Skeletal muscle tissue (tissue), 4 donors: ENCODE data around the gene TRNP1. TPM values are rescaled to one million over a fixed set of nuclear protein-coding genes. Genes with fewer than 3 reads are reported as not detected.

Experiments
- H3K27ac ChIP-seq: one replicate; pipeline ENCODE4 v1.7.0; 2013; ENCODE audit warnings: mild to moderate bottlenecking, low read depth, low read length, inconsistent platforms
- H3K27me3 ChIP-seq, 3 donors: one replicate each; pipeline ENCODE4 v1.7.0; 2013; ENCODE audit warnings: low read length in 3 of 3; ENCODE audit not compliant: control insufficient read depth in 3 of 3, insufficient read depth in 3 of 3
- H3K36me3 ChIP-seq, 3 donors: one replicate each; pipeline ENCODE4 v1.7.0; 2013; ENCODE audit warnings: low read length in 3 of 3; ENCODE audit not compliant: control insufficient read depth in 3 of 3, insufficient read depth in 3 of 3
- H3K4me1 ChIP-seq, 3 donors: one replicate each; pipeline ENCODE4 v1.7.0; 2013; ENCODE audit warnings: low read length in 3 of 3, mild to moderate bottlenecking in 3 of 3; ENCODE audit not compliant: control insufficient read depth in 3 of 3, insufficient read depth in 3 of 3
- H3K4me3 ChIP-seq, 3 donors: one replicate each; pipeline ENCODE4 v1.7.0; 2013; ENCODE audit warnings: low read length in 3 of 3
- H3K9ac ChIP-seq, 3 donors: one replicate each; pipeline ENCODE4 v1.7.0; 2013; ENCODE audit warnings: low read length in 3 of 3, mild to moderate bottlenecking in 3 of 3, moderate library complexity in 2 of 3, low read depth in 1 of 3
- H3K9me3 ChIP-seq, 3 donors: one replicate each; pipeline ENCODE4 v1.7.0; 2013; ENCODE audit warnings: low read length in 3 of 3; ENCODE audit not compliant: control insufficient read depth in 3 of 3
- total RNA-seq: library from RNA; depleted of rRNA; stranded (reverse); fragments of >200 nt; gene quantifications from one replicate; pipeline ENCODE4 v1.2.3, GENCODE V29; 2014
- donor health status: Osteomylitis.

TRNP1 gene
- total RNA-seq, 1 donor from 2014 or later, result under 0.01 TPM

DNA sequence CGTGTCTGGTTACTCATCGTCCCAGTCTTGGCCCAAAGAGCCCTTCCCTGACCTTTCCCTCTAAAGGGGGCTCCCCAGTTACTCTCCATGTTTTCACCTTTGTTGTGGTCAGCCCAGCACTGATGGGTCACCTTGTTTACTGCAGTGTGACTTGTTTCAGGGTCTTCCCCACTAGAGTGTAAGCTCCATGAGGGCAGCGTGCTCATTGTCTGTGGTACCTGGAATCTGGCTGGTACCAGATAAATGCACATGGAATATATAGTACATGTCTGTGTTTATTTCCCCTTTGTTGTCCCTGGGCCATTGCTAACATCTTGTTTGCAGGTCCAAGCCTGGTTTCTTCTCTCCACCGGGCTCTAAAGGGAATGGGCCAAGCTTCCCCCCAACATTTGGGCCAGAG is 41.9 kb downstream of the TRNP1 start:
- H3K4me1 ChIP-seq, result peaks cover 9% of the 10 kb centered on the region in 3 donors
- H3K27me3 ChIP-seq, result no peaks in the 10 kb centered on the region
- H3K9ac ChIP-seq, result no peak overlapping the region
- no peaks in the 10 kb centered on the region for H3K9me3 ChIP-seq
- no peak overlapping the region for H3K27ac ChIP-seq
- no peak overlapping the region for H3K4me3 ChIP-seq
- no peaks in the 10 kb centered on the region for H3K36me3 ChIP-seq

- no peaks in the 10 kb centered on the region for H3K27me3 ChIP-seq
- no peaks in the 10 kb centered on the region for H3K9me3 ChIP-seq
- H3K4me3 ChIP-seq, result no peak overlapping the region
- H3K36me3 ChIP-seq, result no peaks in the 10 kb centered on the region
- peaks cover 3 to 4% (median 4%) of the 10 kb centered on the region in 3 donors for H3K4me1 ChIP-seq
- H3K27ac ChIP-seq, result no peak overlapping the region
- H3K9ac ChIP-seq, result no peak overlapping the region
Observed at GRCh38 chr1:27036718-27037117, 43.2 kb downstream of the TRNP1 start.

DNA sequence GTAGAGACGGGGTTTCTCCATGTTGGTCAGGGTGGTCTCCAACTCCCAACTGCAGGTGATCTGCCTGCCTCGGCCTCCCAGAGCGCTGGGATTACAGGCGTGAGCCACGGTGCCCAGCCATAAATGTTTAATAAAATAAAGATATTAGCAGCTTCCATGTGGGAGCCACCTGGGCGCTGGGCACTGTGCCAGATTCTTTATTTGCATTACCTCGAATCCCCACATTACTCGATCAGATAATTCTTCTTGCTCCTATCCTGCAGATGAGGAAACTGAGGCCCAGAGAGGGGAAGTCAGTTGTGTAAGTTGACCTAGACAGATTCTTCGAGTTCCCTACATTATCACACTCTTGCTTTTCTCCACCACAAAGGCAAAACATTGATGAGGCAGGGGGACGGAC is 44.0 kb downstream of the TRNP1 start:
- Histone ChIP-seq H3K27ac (no peak overlapping the region), H3K9me3 (no peaks in the 10 kb centered on the region), H3K4me1 (no peaks in the 10 kb centered on the region), H3K4me3 (no peak overlapping the region), H3K27me3 (no peaks in the 10 kb centered on the region), H3K9ac (no peak overlapping the region), H3K36me3 (no peaks in the 10 kb centered on the region)

- H3K4me1 ChIP-seq, result no peaks in the 10 kb centered on the region
- H3K27ac ChIP-seq, result no peak overlapping the region
- no peak overlapping the region for H3K4me3 ChIP-seq
- no peaks in the 10 kb centered on the region for H3K36me3 ChIP-seq
- H3K9ac ChIP-seq, result no peak overlapping the region
- no peaks in the 10 kb centered on the region for H3K27me3 ChIP-seq
- no peaks in the 10 kb centered on the region for H3K9me3 ChIP-seq
Observed at GRCh38 chr1:27038020-27038419, 44.5 kb downstream of the TRNP1 start.

DNA sequence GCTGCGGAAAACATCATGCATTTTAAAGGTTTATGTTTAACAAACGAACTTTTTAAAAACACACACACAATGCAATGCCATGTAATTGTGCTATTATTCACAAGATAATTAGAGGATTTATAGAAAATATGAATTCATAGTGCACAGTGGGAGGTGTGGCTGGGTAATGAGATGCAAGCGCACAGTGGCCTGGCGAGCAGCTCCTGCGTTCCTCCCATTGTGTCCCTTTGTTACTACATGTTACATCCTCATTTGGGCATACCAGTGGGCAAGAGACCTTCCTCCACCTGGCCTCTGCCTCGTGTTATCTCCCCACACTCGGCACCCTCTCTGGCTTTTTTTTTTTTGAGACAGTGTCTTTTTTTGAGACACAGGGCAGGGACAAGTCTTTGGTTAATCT is 49.2 kb downstream of the TRNP1 start:
- no peaks in the 10 kb centered on the region for H3K9me3 ChIP-seq
- no peak overlapping the region for H3K9ac ChIP-seq
- peaks cover 12 to 15% (median 14%) of the 10 kb centered on the region in 3 donors for H3K4me1 ChIP-seq
- no peak overlapping the region for H3K4me3 ChIP-seq
- no peaks in the 10 kb centered on the region for H3K36me3 ChIP-seq
- no peak overlapping the region for H3K27ac ChIP-seq
- H3K27me3 ChIP-seq, result peaks cover 0 to 5% (median 0%) of the 10 kb centered on the region in 3 donors

GRCh38 chr1:27044613-27045151 is 51.2 kb downstream of the TRNP1 start:
- Histone ChIP-seq H3K36me3 (no peaks in the 10 kb centered on the region), H3K4me3 (peak overlapping the region in 2 of 3 donors; percentile 13 to 15), H3K9me3 (no peaks in the 10 kb centered on the region), H3K27ac (no peak overlapping the region), H3K4me1 (peaks cover 12 to 15% (median 14%) of the 10 kb centered on the region in 3 donors), H3K9ac (peak overlapping the region in 2 of 3 donors; percentile 9 to 14), H3K27me3 (peaks cover 0 to 5% (median 0%) of the 10 kb centered on the region in 3 donors)

DNA sequence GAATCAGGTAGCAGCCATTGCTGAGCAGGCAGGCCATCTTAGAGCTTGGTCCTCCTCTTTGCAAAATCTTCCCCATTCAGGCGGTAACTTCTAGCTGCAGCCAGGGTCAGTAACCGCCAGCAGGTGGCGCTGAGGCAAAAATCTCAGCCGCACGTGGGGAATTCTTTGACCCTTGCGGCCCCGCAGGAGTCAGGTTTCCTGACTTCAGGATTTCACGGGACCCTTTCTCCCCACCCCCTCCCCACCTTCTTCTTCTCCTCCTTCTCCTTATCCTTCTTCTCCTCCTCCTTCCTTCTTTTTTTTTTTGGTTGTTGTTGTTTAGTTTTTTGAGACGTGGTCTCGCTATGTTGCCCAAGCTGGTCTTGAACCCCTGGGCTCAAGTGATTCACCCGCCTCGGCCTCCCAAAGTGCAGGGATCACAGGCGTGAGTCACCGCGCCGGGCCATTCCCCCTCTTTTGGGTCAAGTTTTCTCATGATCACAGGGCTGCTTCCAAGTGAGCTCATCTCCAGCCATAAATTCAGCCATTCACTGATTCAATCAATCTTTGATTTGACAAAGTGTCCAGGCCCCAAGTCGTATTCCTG is 52.6 kb downstream of the TRNP1 start:
- Histone ChIP-seq H3K4me1 (peaks cover 12 to 15% (median 14%) of the 10 kb centered on the region in 3 donors), H3K27ac (no peak overlapping the region), H3K4me3 (no peak overlapping the region), H3K36me3 (no peaks in the 10 kb centered on the region), H3K9ac (no peak overlapping the region), H3K9me3 (no peaks in the 10 kb centered on the region), H3K27me3 (peaks cover 0 to 5% (median 0%) of the 10 kb centered on the region in 3 donors)

DNA sequence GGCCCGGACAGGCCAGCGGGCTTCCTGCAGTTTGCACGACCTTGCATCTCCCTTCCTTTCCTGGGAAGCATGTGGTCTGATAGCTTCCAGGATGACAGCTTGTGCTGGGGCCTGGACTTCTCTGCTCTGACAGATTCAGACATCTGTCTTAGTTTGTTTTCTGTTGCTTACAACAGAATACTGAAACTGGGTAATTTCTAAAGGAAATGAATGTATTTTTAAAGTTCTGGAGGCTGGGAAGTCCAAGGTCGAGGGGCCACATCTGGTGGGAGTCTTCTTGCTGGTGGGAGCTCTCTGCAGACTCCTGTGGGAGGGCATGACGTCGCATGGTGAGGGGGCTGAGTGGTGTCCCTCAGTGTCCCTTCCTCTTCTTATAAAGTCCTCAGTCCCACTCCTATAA is 54.4 kb downstream of the TRNP1 start:
- Histone ChIP-seq H3K9me3 (no peaks in the 10 kb centered on the region), H3K4me1 (peaks cover 12 to 15% (median 14%) of the 10 kb centered on the region in 3 donors), H3K36me3 (no peaks in the 10 kb centered on the region), H3K9ac (no peak overlapping the region), H3K27me3 (peaks cover 0 to 5% (median 0%) of the 10 kb centered on the region in 3 donors), H3K27ac (no peak overlapping the region), H3K4me3 (no peak overlapping the region)

DNA sequence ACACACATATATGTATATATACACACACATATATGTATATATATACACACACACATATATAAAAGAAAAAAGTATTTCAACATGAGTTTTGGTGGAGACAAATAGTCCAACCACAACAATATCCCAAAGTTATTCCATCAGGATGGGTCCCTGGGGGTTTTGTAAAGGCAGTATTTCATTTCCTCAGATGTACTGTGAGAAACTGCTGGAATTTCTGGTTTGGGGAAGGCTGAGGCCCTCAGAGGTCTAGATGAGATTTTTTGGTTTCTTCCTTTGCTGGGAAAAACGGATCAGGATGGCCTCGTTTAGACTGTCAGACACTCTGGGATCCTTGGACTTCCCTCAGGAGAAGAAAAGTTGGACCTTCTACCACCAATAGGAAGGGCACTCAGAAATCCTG is 55.6 kb downstream of the TRNP1 start:
- peaks cover 0 to 5% (median 0%) of the 10 kb centered on the region in 3 donors for H3K27me3 ChIP-seq
- no peak overlapping the region for H3K9ac ChIP-seq
- H3K36me3 ChIP-seq, result no peaks in the 10 kb centered on the region

DNA sequence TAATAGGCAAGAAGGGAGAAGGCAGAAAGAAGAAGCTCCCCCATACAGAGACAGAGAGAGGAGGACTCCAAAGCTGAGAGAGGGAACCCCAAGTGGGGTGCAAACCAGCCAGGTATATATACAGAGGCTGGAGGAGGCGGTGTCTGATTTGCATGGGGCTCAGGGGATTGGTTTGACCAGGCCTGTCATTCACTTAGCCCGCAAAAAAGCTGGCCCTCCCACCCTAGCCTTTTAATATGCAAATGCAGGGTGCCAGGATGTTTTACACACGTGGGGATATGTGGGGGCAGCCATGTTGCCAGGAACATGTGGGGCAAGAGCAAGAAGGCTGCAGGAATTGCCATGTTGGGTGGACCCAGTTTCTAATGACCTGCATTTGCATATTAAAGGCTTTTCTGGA is 56.1 kb downstream of the TRNP1 start:
- Histone ChIP-seq H3K4me1 (peaks cover 11% of the 10 kb centered on the region in 3 donors), H3K27ac (no peak overlapping the region), H3K9ac (no peak overlapping the region), H3K9me3 (no peaks in the 10 kb centered on the region), H3K4me3 (no peak overlapping the region), H3K36me3 (no peaks in the 10 kb centered on the region), H3K27me3 (peaks cover 0 to 5% (median 0%) of the 10 kb centered on the region in 3 donors)

More for the DNA sequence above, 55.6 kb downstream of the TRNP1 start:
- no peak overlapping the region for H3K27ac ChIP-seq
- H3K4me1 ChIP-seq, result peaks cover 12 to 15% (median 14%) of the 10 kb centered on the region in 3 donors
- H3K4me3 ChIP-seq, result no peak overlapping the region
- no peaks in the 10 kb centered on the region for H3K9me3 ChIP-seq
